HepG2 (cell line): ENCODE measurements around the gene HAUS7. TPM values are rescaled to one million over a fixed set of nuclear protein-coding genes. Genes with fewer than 3 reads are reported as not detected.

Source experiments
- ATAC-seq: fragments of 200-7000 bp; cut with Tn5 transposase; 3 replicates; pipeline ENCODE4 v1.9.1; 2020; ENCODE audit warnings: mild to moderate bottlenecking, moderate library complexity
- BruUV-seq: library from RNA; stranded (reverse); fragments of 400-500 nt; replicated peaks from 2 replicates; lab custom pipeline; 2021; lab: Mats Ljungman, UMichigan
- CTCF ChIA-PET: fragments of 300-600 bp; formaldehyde crosslinking; extraction: SDS; loops from one replicate; lab custom pipeline; 2021; ENCODE audit warnings: low total read pairs, inconsistent platforms, low intra/inter-chr PET ratio; lab: Yijun Ruan, JAX
- POLR2A ChIA-PET: fragments of 350-600 bp; sonication (Branson Sonifier 250); formaldehyde crosslinking; loops from one replicate; lab custom pipeline; 2020; ENCODE audit warnings: antibody characterized with exemption, inconsistent platforms; lab: Yijun Ruan, JAX
- DNase-seq: peaks from one replicate; pipeline ENCODE4 v3.0.0-alpha.2; 2015; ENCODE audit warnings: low spot score
- FAIRE-seq: peaks from 3 replicates; lab custom pipeline; 2011; peaks lifted over from hg19 to GRCh38; lab: Jason Lieb, UNC
- H2AFZ ChIP-seq: one replicate; pipeline ENCODE4 v1.6.1; 2011; ENCODE audit warnings: low read length, inconsistent platforms
- H3K27ac ChIP-seq: fragments of 300-600 bp; 3 replicates; pipeline ENCODE4 v1.8.0; 2011; ENCODE audit warnings: mixed run types, mild to moderate bottlenecking, mixed read lengths, low read length, inconsistent platforms; ENCODE audit not compliant: insufficient read depth; ENCODE audit errors: extremely low read length
- H3K27me3 ChIP-seq, 2 experiments: fragments of 200-600 bp in 1 of 2; 2 replicates in 1 of 2; 3 replicates in 1 of 2; pipeline versions ENCODE4 v1.6.0 to v1.8.0; 2011; ENCODE audit warnings: low read length in 2 of 2, mild to moderate bottlenecking in 2 of 2, moderate library complexity in 2 of 2, inconsistent platforms in 1 of 2; ENCODE audit not compliant: insufficient read depth in 2 of 2, control insufficient read depth in 1 of 2
- H3K36me3 ChIP-seq, 2 experiments: fragments of 200-600 bp in 1 of 2; replicated peaks in 1 of 2; 2 replicates in 1 of 2; 3 replicates in 1 of 2; pipeline versions ENCODE4 v1.5.1 to v1.8.0; 2011; ENCODE audit warnings: low read length in 2 of 2, inconsistent platforms in 1 of 2; ENCODE audit not compliant: insufficient read depth in 2 of 2, control insufficient read depth in 1 of 2
- H3K4me1 ChIP-seq: 2 replicates; pipeline ENCODE4 v1.5.1; 2012; ENCODE audit warnings: low read length, inconsistent platforms; ENCODE audit not compliant: insufficient read depth
- H3K4me2 ChIP-seq: 2 replicates; pipeline ENCODE4 v1.6.0; 2011; ENCODE audit warnings: low read depth, low read length, inconsistent platforms
- H3K4me3 ChIP-seq, 3 experiments: fragments of 200-600 bp in 1 of 3; sonication (generic), shearing (Covaris generic) in 1 of 3; replicated peaks in 1 of 3; 2 replicates each; pipeline ENCODE4 v1.5.1; 2011 to 2016; ENCODE audit warnings: low read length in 3 of 3, inconsistent platforms in 2 of 3, low read depth in 2 of 3, mild to moderate bottlenecking in 2 of 3, control low read depth in 1 of 3, mixed read lengths in 1 of 3; ENCODE audit not compliant: insufficient read depth in 1 of 3
- H3K79me2 ChIP-seq: one replicate; pipeline ENCODE4 v1.6.1; 2011; ENCODE audit warnings: low read length, inconsistent platforms; ENCODE audit not compliant: insufficient read depth
- H3K9ac ChIP-seq: 2 replicates; pipeline ENCODE4 v1.6.0; 2011; ENCODE audit warnings: mild to moderate bottlenecking, low read depth, low read length, inconsistent platforms; ENCODE audit not compliant: insufficient read depth
- H3K9me3 ChIP-seq: 2 replicates; pipeline ENCODE4 v1.5.1; 2012; ENCODE audit warnings: mild to moderate bottlenecking, low read length
- H4K20me1 ChIP-seq: 2 replicates; pipeline ENCODE4 v1.6.0; 2011; ENCODE audit warnings: inconsistent platforms, mild to moderate bottlenecking, low read length, moderate library complexity; ENCODE audit not compliant: insufficient read depth
- DNMT1 ChIP-seq: sonication (generic); formaldehyde crosslinking; IDR thresholded peaks from 2 replicates; pipeline ENCODE4 v1.5.1; 2020; ENCODE audit warnings: mild to moderate bottlenecking, missing genetic modification reagents
- KMT2B ChIP-seq: IDR thresholded peaks from 2 replicates; pipeline ENCODE4 v1.6.1; 2016; ENCODE audit warnings: missing genetic modification reagents, missing compliant biosample characterization
- MAFF ChIP-seq: IDR thresholded peaks from 2 replicates; pipeline ENCODE4 v1.6.1; 2011; ENCODE audit warnings: low read depth, low read length, improper control_type of control experiment
- SMAD9 ChIP-seq: sonication (generic); formaldehyde crosslinking; IDR thresholded peaks from 2 replicates; pipeline ENCODE4 v1.5.1; 2020; ENCODE audit warnings: mild to moderate bottlenecking, missing genetic modification reagents
- STAG1 ChIP-seq: sonication (generic); formaldehyde crosslinking; IDR thresholded peaks from 2 replicates; pipeline ENCODE4 v1.4.0; 2020; ENCODE audit warnings: missing genetic modification reagents
- ZBTB20 ChIP-seq: sonication (generic); formaldehyde crosslinking; IDR thresholded peaks from 2 replicates; pipeline ENCODE4 v1.8.1; 2023; ENCODE audit warnings: missing genetic modification reagents, low read depth, mild to moderate bottlenecking, borderline replicate concordance
- ZNF3 ChIP-seq: IDR thresholded peaks from 2 replicates; pipeline ENCODE4 v1.7.0; 2017; ENCODE audit warnings: inconsistent platforms
- ZNF33A ChIP-seq: sonication (generic); formaldehyde crosslinking; IDR thresholded peaks from 2 replicates; pipeline ENCODE4 v1.5.1; 2020; ENCODE audit warnings: missing genetic modification reagents, mild to moderate bottlenecking, moderate library complexity, borderline replicate concordance
- whole genome bisulfite sequencing: methylation state at CpG from one replicate; pipeline ENCODE4 v1.1.6; 2017; ENCODE audit warnings: low lambda C conversion rate; 5-methylcytosine and 5-hydroxymethylcytosine counted together
- in situ Hi-C: cut with HindIII; loops from 2 replicates; pipeline ENCODE4 v1.10.0; 2017; ENCODE audit warnings: low pct_unique_long_range_greater_than_20kb; ENCODE audit not compliant: extremely low pct_ligation_motif_present
- intact Hi-C: fragments of 100-400 bp; cut with micrococcal nuclease; formaldehyde crosslinking; loops from one replicate; pipeline ENCODE4 v1.10.0; 2022; ENCODE audit not compliant: unreplicated experiment
- polyA plus RNA-seq, 8 experiments: library from polyadenylated mRNA; depleted of rRNA in 3 of 8; stranded (reverse) in 7 of 8; unstranded in 1 of 8; fragments of >200 nt; fragmentation: Illumina TruSeq in 4 of 8; extraction: Trizol in 4 of 8; gene quantifications; 2 replicates each; pipeline versions ENCODE4 v1.2.1 to v1.2.3, GENCODE V29; 2011 to 2016; ENCODE audit warnings: low read depth in 4 of 8, missing spikeins in 1 of 8, mixed read lengths in 1 of 8; ENCODE audit not compliant: insufficient read depth in 1 of 8
- total RNA-seq, 5 experiments: library from RNA; depleted of rRNA; stranded (reverse); fragments of >200 nt; fragmentation: Illumina TruSeq; extraction: Trizol; gene quantifications; 2 replicates each; pipeline ENCODE4 v1.2.3, GENCODE V29; 2016; ENCODE audit warnings: low read depth in 1 of 5
- TF ChIP-seq, protein P1 (sequence below): sonication (generic); formaldehyde crosslinking; IDR thresholded peaks from 2 replicates; pipeline ENCODE4 v1.5.0; 2020; ENCODE audit warnings: missing genetic modification reagents
- TF ChIP-seq, protein P2 (sequence below): sonication (generic); formaldehyde crosslinking; IDR thresholded peaks from 2 replicates; pipeline ENCODE4 v1.5.0; 2020; ENCODE audit warnings: mild to moderate bottlenecking, missing genetic modification reagents, moderate library complexity
- TF ChIP-seq, protein P3 (sequence below): IDR thresholded peaks from 2 replicates; pipeline ENCODE4 v1.6.1; 2016; ENCODE audit warnings: missing genetic modification reagents, missing compliant biosample characterization
- TF ChIP-seq, protein P4 (sequence below): sonication (generic); formaldehyde crosslinking; IDR thresholded peaks from 2 replicates; pipeline ENCODE4 v1.4.0; 2020; ENCODE audit warnings: missing genetic modification reagents

The HAUS7 gene
- total and polyA plus RNA-seq, 2 of the 13 experiments (the other 11 are each of a cell fraction or from before 2014, with no cell fraction given): 10.9 to 42.4 TPM

DNA sequence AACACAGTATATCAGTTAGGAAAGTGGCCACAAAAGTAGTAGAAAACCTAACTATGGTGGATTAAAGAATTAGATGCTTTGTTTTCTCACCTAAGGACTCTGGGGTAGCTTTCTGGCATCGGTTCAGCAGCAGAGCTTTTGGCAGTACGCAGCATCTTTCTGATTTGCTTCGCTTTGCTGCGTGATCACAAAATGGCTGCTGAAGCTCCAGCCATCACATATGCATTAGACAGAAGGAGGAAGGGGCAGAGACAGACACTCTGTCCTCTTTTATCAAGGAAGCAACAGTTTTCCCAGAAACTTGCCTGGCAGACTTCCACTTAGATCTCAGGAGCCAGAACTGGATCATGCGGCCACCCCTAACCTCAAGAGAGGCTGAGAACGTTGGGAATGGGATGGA, 39.6 kb downstream of the HAUS7 start:
- Histone ChIP-seq H3K27ac (no peak overlapping the region), H3K27me3 (peaks cover 0 to 1% of the 10 kb centered on the region in 2 experiments; a peak in 2 of 5 replicates), H3K9me3 (no peaks in the 10 kb centered on the region), H3K4me2 (no peak overlapping the region), H3K9ac (no peak overlapping the region), H3K4me3 (no peak overlapping the region), H3K4me1 (no peaks in the 10 kb centered on the region), H3K79me2 (no peaks in the 10 kb centered on the region), H4K20me1 (no peaks in the 10 kb centered on the region), H2AFZ (no peak overlapping the region), H3K36me3 (no peaks in the 10 kb centered on the region)
- BruUV-seq: no TSS peak
- TF ChIP-seq ZNF33A (CRISPR knock-in tag): no peak
- no peak for FAIRE-seq
- intact Hi-C loops: no loop called here
- CTCF ChIA-PET: no interaction called here
- POLR2A ChIA-PET: no interaction called here
- ATAC-seq: no peak
- in situ Hi-C loops: no loop called here
- no peak for DNase-seq
- 50% methylated on average over 2 of the region's 6 CpGs for WGBS

DNA sequence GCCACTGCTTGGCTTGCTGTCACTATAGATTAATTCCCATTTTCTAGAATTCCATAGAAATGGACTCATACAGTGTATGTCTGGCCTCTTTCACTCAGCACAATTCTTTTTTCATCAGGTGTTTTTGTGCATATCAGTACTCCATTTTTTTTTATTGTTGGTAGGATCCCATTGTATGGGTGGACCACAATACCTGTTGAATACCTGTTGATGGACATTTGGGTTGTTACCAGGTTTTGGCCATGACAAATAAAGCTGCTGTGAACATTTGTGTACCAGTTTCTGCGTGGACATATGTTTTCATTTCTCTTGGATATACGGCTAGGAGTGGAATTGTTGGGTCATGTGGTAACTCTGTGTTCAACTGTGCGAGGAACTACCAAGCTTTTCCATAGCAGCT, 44.2 kb downstream of the HAUS7 start:
- in situ Hi-C loops: no loop called here
- no peak for FAIRE-seq
- POLR2A ChIA-PET: no interaction called here

More for the DNA sequence above, 44.2 kb downstream of the HAUS7 start:
- Histone ChIP-seq H2AFZ (no peak overlapping the region), H3K4me3 (no peak overlapping the region), H3K9ac (no peak overlapping the region), H4K20me1 (no peaks in the 10 kb centered on the region), H3K79me2 (no peaks in the 10 kb centered on the region), H3K27me3 (peaks cover 0 to 23% of the 10 kb centered on the region in 2 experiments; a peak in 1 of 5 replicates), H3K4me1 (no peaks in the 10 kb centered on the region), H3K9me3 (no peaks in the 10 kb centered on the region), H3K4me2 (no peak overlapping the region), H3K27ac (no peak overlapping the region), H3K36me3 (no peaks in the 10 kb centered on the region)
- no peak for ATAC-seq
- no peak for DNase-seq
- 0% methylated on average over 3 of the region's 3 CpGs for WGBS
- intact Hi-C loops: no loop called here
- no TSS peak for BruUV-seq
- TF ChIP-seq, protein P1, sequence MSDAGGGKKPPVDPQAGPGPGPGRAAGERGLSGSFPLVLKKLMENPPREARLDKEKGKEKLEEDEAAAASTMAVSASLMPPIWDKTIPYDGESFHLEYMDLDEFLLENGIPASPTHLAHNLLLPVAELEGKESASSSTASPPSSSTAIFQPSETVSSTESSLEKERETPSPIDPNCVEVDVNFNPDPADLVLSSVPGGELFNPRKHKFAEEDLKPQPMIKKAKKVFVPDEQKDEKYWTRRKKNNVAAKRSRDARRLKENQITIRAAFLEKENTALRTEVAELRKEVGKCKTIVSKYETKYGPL: no peak
- TF ChIP-seq, protein P2, sequence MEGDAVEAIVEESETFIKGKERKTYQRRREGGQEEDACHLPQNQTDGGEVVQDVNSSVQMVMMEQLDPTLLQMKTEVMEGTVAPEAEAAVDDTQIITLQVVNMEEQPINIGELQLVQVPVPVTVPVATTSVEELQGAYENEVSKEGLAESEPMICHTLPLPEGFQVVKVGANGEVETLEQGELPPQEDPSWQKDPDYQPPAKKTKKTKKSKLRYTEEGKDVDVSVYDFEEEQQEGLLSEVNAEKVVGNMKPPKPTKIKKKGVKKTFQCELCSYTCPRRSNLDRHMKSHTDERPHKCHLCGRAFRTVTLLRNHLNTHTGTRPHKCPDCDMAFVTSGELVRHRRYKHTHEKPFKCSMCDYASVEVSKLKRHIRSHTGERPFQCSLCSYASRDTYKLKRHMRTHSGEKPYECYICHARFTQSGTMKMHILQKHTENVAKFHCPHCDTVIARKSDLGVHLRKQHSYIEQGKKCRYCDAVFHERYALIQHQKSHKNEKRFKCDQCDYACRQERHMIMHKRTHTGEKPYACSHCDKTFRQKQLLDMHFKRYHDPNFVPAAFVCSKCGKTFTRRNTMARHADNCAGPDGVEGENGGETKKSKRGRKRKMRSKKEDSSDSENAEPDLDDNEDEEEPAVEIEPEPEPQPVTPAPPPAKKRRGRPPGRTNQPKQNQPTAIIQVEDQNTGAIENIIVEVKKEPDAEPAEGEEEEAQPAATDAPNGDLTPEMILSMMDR (CRISPR knock-in tag): no peak
- TF ChIP-seq, protein P3, sequence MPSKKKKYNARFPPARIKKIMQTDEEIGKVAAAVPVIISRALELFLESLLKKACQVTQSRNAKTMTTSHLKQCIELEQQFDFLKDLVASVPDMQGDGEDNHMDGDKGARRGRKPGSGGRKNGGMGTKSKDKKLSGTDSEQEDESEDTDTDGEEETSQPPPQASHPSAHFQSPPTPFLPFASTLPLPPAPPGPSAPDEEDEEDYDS (CRISPR knock-in tag): no peak
- TF ChIP-seq MAFF (no peak), ZNF3 (CRISPR knock-in tag) (no peak), ZBTB20 (CRISPR knock-in tag) (no peak), STAG1 (CRISPR knock-in tag) (no peak), KMT2B (CRISPR knock-in tag) (no peak), DNMT1 (no peak), SMAD9 (CRISPR knock-in tag) (no peak)
- TF ChIP-seq, protein P4, sequence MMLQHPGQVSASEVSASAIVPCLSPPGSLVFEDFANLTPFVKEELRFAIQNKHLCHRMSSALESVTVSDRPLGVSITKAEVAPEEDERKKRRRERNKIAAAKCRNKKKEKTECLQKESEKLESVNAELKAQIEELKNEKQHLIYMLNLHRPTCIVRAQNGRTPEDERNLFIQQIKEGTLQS (CRISPR knock-in tag): no peak
- CTCF ChIA-PET: no interaction called here
